GM19351 (cell line): Measurements from ENCODE around the gene STAG1.
"Not testable (repeated sequence)": the region's sequence is repeated elsewhere in the genome, so short reads cannot be mapped to it uniquely, and the experiment has no call there.

Experiments used
- ATAC-seq: cut with Tn5 transposase; IDR thresholded peaks from one replicate; pipeline ENCODE4 v1.9.1; 2021; ENCODE audit warnings: mild to moderate bottlenecking, moderate library complexity; ENCODE audit not compliant: unreplicated experiment

Gene STAG1

DNA sequence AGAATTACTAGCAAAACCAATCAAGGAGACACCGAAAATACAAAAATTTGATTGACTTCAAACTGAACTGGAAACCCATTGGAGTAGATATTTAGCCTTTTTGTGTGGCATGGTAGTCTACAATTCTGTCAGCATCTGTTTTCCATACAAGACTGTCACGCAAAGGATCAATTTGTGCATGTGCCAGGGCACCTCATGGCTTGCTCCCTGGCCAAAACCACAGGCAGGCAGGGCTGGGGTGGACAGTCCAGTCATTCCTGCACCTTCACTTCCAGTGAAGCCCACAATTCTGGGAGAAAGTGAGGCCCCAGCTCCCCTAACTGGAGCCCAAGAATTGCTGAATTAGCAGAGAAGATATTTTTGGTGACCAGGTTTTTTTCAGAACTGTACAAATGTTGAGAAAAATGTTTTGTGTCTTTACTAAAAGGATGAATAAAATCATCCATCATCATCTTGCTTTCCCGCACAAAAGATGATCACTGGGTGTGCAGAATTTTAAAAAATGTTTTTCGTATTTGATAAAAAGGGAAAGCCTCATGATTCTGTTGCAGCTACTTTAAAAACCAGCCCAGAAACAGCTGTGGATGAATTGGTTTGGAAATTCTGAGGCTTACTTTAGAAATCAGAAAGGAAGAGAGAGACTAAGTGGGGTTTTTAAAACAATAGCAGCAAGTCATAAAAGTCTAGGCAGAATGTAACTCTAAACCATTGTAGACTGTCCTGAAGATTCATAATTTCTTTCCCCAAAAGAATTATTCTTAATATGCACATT is 415.7 kb downstream of the STAG1 start:
- no peak for ATAC-seq

DNA sequence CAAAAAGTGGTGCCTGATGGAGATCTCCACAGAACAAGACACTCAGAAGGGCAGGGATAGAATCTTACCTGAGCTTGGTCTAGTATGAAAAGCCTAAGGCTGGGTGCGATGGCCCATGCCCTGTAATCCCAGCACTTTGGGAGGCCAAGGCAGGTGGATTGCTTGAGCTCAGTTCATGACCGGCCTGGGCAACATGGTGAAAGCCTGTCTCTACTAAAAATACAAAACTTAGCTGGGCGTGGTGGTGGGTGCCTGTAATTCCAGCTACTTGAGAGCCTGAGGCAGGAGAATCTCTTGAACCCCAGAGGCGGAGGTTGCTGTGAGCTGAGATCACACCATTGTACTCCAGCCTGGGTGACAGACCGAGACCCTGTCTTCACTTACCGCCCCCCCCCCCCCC is 417.5 kb downstream of the STAG1 start:
- not testable (repeated sequence) for ATAC-seq

DNA sequence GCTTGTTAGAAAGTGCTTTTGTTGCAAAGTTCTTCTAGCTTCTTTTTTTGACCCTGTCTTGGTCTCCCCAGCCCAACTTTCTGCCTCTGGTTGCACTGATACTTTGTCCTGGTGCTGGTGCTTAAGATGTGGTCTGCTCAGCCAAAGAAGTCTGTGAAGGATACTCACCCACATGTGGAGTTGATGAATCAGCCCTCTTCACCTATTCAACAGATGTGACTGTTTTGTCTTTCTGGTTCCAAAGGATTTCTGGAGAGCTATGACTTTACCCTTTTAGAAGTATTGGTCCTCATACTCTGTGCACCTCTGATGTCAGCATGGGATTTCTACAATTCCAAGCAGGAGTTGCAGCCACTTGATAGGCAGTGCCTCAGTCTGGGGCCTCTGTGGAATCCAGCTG is 418.0 kb downstream of the STAG1 start:
- no peak for ATAC-seq

DNA sequence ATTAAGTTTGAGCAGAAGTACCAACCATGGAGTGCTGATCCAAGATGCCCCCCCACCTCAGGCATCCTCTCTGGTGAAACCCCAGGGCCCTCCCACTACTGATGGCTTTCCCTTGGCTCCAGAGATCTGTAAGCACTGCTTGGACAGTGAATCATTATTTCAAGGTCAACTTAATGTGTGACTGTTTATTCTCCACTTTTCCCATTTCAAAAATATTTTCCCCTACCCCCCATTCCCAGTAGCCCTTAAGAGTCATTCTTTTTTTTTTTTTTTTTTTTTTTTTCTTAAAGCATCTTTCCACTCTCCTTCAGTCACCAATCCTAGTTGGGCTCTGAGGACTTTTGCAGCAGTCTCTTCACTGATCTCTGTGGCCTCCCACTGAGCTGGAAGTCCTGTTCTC is 419.4 kb downstream of the STAG1 start:
- no peak for ATAC-seq

DNA sequence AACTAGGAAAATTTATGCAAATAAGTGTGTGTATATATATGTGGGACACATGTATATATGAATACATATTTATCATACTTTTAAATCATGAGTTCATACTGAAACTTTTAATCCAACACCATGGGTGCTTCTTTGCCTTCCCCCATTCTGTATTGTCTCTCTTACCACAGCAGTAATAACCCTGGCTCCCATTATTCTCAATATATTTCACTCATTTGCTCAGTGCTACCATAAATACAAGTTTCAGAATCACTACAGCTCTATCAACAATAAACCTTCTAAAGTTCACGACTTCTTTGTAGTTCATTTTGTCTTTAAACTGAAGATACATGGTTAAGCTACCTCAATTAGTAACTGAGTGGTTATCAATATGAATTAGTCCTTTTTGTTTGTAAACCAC is 419.9 kb downstream of the STAG1 start:
- ATAC-seq, result no peak

DNA sequence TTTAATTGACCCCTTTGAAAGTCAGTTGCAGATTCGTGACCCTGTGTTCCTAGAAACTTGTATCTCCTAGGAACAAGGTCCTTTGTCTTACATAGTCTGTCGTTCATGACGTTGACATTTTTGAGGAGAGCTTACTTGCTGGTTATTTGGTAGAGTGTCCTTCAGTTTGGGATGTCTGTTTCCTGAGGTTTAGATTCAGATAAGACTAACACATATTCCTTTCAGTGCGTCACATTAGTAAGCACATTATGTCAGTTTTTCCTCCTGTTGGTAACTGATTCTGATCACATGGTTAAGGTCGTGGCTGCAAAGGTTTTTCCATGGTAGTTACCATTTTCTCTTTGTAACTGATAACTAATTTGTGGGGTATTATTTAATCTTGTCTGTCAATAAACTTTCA is 421.3 kb downstream of the STAG1 start:
- ATAC-seq, result no peak

DNA sequence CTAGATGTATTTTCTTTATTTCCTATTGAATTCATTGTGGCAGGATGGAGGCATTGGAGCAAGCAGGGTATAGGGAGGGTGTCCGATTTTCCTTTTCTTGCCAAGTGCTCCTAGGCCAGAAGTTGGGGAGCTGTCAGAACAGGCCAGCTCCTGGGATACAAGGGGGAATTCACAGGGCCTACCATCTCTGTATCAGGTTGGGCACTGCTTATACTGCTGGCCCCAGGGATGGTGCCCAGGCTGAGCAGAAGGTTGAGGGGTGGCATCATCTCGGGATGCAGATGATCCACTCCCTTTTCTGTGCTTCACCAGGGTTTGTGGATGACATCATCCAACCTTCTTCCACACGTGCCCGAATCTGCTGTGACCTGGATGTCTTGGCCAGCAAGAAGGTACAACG is 422.6 kb downstream of the STAG1 start:
- no peak for ATAC-seq

DNA sequence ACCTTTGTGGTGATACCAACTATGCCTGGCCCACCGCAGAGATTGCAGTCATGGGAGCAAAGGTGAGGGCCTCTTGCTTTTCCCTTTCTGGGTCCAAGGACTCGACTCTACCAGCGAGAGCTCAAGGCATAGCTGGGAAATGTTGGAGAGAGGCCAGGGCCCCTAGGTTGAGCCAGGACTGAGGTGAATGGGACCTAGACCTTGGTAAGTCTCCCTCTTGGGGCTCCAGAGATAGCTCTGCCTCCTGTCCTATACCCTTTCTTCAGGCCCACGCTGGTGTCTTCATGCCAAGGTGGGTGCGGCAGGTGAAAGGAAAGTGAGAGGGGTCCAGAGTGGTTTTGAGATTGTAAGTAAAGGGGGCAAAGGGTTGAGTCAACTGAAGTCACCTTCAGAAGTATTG is 424.5 kb downstream of the STAG1 start:
- no peak for ATAC-seq

DNA sequence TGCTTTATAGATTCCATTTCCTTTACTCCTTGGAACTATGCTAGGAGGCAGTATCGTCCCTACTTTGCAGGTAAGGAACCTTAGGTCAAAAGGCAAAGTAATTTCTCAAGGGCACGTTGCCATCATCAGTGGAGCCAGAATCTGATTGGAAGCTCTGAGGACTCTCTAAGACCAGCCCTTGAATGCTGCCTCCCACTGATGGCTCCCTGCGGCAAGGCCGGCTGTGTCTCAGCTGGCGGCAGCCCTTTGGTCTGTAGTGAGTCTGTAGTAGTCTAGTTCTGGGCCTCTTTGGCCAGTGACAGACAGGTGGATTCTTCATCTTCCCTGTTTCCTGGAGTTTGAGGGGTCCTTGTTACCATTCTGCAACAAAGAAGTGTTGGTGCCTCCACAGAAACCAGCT is 425.9 kb downstream of the STAG1 start:
- no peak for ATAC-seq

DNA sequence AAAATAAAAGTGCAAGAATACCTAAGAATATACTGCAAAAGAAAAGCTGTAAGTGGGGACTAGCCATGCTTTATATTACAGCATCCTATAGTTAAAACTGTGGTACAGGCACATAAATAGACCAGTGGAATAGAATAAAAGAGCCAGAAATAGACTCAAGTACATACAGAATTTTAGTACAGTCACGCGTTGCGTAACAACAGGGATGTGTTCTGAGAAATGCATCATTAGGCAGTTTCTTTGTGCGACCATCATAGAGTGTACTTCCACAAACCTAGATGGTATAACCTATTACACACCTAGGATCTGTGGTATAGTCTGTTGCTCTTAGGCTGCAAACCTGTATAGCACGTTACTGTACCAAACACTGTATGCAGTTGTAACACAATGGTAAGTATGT is 440.2 kb downstream of the STAG1 start:
- ATAC-seq, result no peak

DNA sequence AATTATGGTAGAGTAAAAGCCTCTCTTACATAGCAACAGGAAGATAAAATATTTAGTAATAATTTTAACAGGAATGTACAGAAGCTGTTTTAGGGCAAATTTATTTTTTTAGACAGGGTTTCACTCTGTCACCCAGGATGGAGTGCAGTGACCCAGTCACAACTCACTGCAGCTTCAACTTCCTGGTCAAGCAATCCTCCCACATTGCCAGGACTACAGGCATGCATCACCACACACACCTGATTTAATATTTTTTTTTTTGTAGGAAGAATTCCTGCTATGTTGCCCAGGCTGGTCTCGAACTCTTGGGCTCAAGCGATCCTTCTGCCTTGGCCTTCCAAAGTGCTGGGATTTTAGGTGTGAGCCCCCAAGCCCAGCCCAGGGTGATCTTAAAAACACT is 440.9 kb downstream of the STAG1 start:
- no peak for ATAC-seq

DNA sequence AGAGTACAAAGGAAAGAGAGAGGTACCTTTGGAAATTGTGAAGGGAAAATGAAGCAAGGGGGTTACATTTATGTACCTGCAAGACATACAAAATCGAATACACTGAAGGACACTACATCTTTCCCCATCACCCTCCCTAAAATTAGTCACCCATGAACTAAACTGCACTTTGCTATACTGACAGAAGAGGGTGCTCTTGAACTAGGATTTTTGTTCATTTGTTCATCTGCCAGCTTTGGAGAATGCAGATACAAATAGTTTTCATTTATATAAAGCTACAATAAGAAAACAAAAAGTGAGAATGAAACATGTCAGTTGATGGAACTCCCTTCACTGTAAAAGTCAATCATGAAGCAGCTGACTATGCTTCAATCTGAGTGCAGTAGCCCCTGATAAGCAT is 446.3 kb downstream of the STAG1 start:
- no peak for ATAC-seq

DNA sequence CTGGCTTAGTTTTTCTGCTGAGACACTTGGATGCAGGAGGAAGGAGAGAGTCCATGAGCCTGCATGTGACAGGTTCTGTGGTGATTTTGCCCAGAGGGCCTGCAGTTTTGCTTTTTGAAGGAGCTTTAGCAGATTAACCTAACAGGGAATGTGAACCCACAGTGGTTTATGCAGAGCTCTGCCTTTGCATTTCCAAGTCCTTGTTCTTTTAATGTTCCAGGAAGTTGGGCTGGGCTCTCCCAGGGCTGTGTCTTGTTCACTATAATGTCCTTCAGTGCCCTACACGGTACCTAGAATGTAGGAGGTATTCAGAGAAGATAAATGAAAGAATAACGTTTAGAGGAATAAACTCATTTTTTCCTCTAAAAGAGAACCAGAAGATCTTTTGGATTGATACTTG is 451.7 kb downstream of the STAG1 start:
- no peak for ATAC-seq

DNA sequence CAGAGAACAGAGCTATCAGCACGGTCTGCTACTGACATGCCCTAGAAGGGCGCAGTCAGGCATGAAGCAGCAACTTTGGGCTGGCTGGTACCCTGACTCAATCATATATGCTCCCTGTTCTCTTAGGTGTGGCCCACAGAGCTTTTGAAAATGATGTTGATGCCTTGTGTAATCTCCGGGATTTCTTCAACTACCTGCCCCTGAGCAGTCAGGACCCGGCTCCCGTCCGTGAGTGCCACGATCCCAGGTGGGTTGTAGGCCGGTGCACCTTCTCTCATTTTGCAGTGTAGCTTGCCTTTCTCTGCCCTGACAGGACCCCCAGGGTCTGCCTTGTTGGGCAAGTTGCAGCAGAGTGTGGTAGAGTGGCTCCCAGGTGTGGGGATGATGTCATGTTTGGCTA is 454.4 kb downstream of the STAG1 start:
- no peak for ATAC-seq

DNA sequence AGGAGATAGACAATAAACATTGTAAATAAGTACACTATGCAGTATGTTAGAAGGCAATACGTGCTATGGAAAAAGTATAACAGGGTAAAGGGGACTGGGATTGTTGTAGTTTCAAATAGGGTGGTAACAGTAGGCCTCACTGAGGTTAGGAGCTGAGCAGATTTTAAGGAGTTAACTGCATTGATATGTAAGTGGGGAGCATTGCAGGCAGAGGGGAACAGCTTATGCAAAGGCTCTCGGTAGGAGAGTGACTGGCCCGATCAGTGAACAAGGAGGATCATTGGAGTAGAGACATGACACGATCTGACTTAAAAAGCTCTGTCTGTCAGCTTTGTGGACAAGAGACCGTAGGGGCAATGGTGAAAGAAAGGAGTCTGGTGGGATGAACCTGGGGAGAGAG is 455.2 kb downstream of the STAG1 start:
- no peak for ATAC-seq

DNA sequence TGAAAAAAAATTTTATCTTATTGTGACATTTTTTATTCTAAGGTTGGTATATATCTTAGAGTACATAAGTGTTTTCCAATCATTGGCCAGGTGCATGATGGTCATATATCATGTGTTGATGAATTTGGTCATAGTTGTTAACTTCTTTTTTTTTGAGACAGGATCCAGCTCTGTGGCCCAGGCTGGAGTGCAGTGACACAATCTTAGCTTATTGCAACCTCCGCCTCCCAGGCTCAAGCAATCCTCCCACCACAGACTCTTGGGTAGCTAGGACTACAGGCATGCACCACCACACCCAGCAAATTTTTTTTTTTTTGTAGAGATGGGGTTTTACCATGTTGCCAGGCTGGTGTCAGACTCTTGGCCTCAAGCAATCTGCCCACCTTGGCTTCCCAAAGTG is 458.0 kb downstream of the STAG1 start:
- ATAC-seq, result no peak

DNA sequence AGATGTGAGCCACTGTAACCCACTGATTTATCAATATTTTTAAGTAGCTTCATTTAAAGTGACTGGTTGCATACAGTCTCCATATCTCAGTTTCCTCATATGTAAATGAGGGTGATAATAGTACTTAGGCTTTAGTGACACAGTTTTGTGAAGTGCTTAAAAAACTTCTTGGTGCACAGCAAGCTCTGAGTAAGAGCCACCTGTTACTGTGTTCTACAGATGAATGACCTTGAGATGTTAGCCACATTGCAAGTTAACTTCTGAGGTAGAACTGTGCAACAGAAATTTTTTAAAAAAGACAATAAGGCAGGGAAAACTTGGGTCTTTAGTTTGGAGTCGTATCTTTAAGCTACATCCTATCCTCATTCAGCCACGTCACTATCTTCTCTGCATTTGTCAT is 458.9 kb downstream of the STAG1 start:
- ATAC-seq, result no peak

DNA sequence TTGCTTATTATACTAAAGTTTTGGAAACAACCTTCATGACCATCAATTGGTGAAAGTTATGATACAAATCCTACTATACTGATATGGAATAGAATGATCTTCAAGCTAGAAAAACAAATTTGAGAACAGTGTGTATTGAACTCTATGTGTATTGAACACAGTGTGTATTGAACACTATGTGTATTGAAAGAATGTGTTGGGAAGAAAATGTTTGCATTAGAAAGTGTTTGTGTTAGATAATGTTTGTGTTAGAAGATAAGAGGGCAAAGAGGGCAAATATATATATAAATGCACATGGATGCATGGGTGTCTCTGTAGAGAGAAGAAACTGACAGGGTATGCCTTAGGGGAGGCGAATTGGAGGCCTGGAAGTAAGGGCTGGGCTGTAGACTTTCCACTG is 459.7 kb downstream of the STAG1 start:
- no peak for ATAC-seq

DNA sequence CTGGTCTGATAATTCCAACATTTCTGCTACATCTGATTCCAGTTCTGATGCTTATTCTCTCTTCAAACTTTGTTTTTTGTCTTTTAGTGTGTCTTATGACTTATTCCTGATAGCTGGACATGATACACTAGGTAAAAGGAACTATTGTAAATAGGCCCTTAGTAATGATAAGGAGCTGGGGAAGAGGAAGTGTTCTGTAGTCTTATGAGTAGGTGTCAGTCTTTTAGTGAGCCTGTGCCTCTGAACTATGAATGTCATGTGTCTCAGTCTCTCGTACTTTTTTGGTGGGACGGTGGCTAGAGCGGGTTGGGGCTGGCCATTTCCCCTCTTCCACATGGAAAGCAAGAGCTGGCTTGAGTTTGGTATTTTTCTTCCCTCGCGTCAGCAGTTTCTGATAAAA is 460.9 kb downstream of the STAG1 start:
- ATAC-seq, result no peak
